ENCODE data around the gene NAPA. TPM values are rescaled to one million over a fixed set of nuclear protein-coding genes. Genes with fewer than 3 reads are reported as not detected.
A peak's percentile ranks its signal among the peaks of the same experiment; 100 is the strongest.

NAPA gene
- total RNA-seq, 1 donor from 2014 or later = 68.7 TPM

GRCh38 chr19:47540748-47541147 lies 25.9 kb upstream of the NAPA start:
- DNase-seq (ENCODE audit: low spot score) = no peak
- Mint-ChIP-seq H3K27ac (peak overlapping the region; percentile 72), H3K27me3 (ENCODE audit: insufficient read depth) (peaks cover 5% of the 10 kb centered on the region), H3K9me3 (no peaks in the 10 kb centered on the region), H3K36me3 (ENCODE audit: low read depth) (no peaks in the 10 kb centered on the region), H3K4me1 (ENCODE audit: low read depth) (peaks cover 13% of the 10 kb centered on the region), H3K4me3 (no peak overlapping the region)
- intact Hi-C loops (cut with micrococcal nuclease) = loop anchor here (1.0 kb wide), 1 partner anchor 22 kb away; no protein-coding TSS in a partner anchor

- no peak for DNase-seq (ENCODE audit: low spot score)
- intact Hi-C loops (cut with micrococcal nuclease) = no loop called here
- H3K4me3 Mint-ChIP-seq = no peak overlapping the region
These were observed 25.0 kb upstream of the NAPA start for GRCh38 chr19:47539747-47540311.

GRCh38 chr19:47538812-47539211 lies 23.9 kb upstream of the NAPA start:
- H3K4me3 Mint-ChIP-seq = no peak overlapping the region

More at GRCh38 chr19:47539747-47540311, 25.0 kb upstream of the NAPA start:
- Mint-ChIP-seq H3K27me3 (ENCODE audit: insufficient read depth) (peaks cover 5% of the 10 kb centered on the region), H3K36me3 (ENCODE audit: low read depth) (no peaks in the 10 kb centered on the region), H3K27ac (no peak overlapping the region), H3K4me1 (ENCODE audit: low read depth) (peaks cover 13% of the 10 kb centered on the region), H3K9me3 (no peaks in the 10 kb centered on the region)

GRCh38 chr19:47537493-47537892 lies 22.6 kb upstream of the NAPA start:
- Mint-ChIP-seq H3K4me1 (ENCODE audit: low read depth) (peaks cover 13% of the 10 kb centered on the region), H3K36me3 (ENCODE audit: low read depth) (no peaks in the 10 kb centered on the region), H3K9me3 (no peaks in the 10 kb centered on the region), H3K27ac (no peak overlapping the region), H3K4me3 (no peak overlapping the region), H3K27me3 (ENCODE audit: insufficient read depth) (peaks cover 2% of the 10 kb centered on the region)
- intact Hi-C loops (cut with micrococcal nuclease) = no loop called here
- DNase-seq (ENCODE audit: low spot score) = no peak

More at GRCh38 chr19:47538812-47539211, 23.9 kb upstream of the NAPA start:
- DNase-seq (ENCODE audit: low spot score) = no peak
- H3K36me3 Mint-ChIP-seq (ENCODE audit: low read depth) = no peaks in the 10 kb centered on the region
- no peaks in the 10 kb centered on the region for H3K27me3 Mint-ChIP-seq (ENCODE audit: insufficient read depth)
- peaks cover 13% of the 10 kb centered on the region for H3K4me1 Mint-ChIP-seq (ENCODE audit: low read depth)
- intact Hi-C loops (cut with micrococcal nuclease) = no loop called here
- no peak overlapping the region for H3K27ac Mint-ChIP-seq
- H3K9me3 Mint-ChIP-seq = no peaks in the 10 kb centered on the region

- Mint-ChIP-seq H3K27ac (no peak overlapping the region), H3K4me1 (ENCODE audit: low read depth) (no peaks in the 10 kb centered on the region), H3K36me3 (ENCODE audit: low read depth) (no peaks in the 10 kb centered on the region), H3K4me3 (no peak overlapping the region), H3K9me3 (no peaks in the 10 kb centered on the region), H3K27me3 (ENCODE audit: insufficient read depth) (peaks cover 4% of the 10 kb centered on the region)
- intact Hi-C loops (cut with micrococcal nuclease) = no loop called here
- DNase-seq (ENCODE audit: low spot score) = no peak
These were observed 19.8 kb upstream of the NAPA start for GRCh38 chr19:47534628-47535027.

GRCh38 chr19:47531640-47532387 lies 17.0 kb upstream of the NAPA start:
- intact Hi-C loops (cut with micrococcal nuclease) = no loop called here
- Mint-ChIP-seq H3K27me3 (ENCODE audit: insufficient read depth) (peaks cover 4% of the 10 kb centered on the region), H3K27ac (no peak overlapping the region), H3K9me3 (no peaks in the 10 kb centered on the region), H3K4me3 (no peak overlapping the region), H3K36me3 (ENCODE audit: low read depth) (no peaks in the 10 kb centered on the region), H3K4me1 (ENCODE audit: low read depth) (no peaks in the 10 kb centered on the region)
- DNase-seq (ENCODE audit: low spot score) = no peak

GRCh38 chr19:47529018-47529742 lies 14.3 kb upstream of the NAPA start:
- Mint-ChIP-seq H3K36me3 (ENCODE audit: low read depth) (no peaks in the 10 kb centered on the region), H3K4me3 (no peak overlapping the region), H3K4me1 (ENCODE audit: low read depth) (no peaks in the 10 kb centered on the region), H3K9me3 (no peaks in the 10 kb centered on the region), H3K27ac (no peak overlapping the region), H3K27me3 (ENCODE audit: insufficient read depth) (peaks cover 6% of the 10 kb centered on the region)
- intact Hi-C loops (cut with micrococcal nuclease) = no loop called here
- DNase-seq (ENCODE audit: low spot score) = no peak

GRCh38 chr19:47526798-47527197 lies 11.9 kb upstream of the NAPA start:
- no peaks in the 10 kb centered on the region for H3K36me3 Mint-ChIP-seq (ENCODE audit: low read depth)

GRCh38 chr19:47523473-47523872 lies 8.6 kb upstream of the NAPA start:
- H3K4me1 Mint-ChIP-seq (ENCODE audit: low read depth) = peaks cover 6% of the 10 kb centered on the region
- peaks cover 9% of the 10 kb centered on the region for H3K27me3 Mint-ChIP-seq (ENCODE audit: insufficient read depth)
- DNase-seq (ENCODE audit: low spot score) = no peak
- H3K4me3 Mint-ChIP-seq = no peak overlapping the region
- intact Hi-C loops (cut with micrococcal nuclease) = no loop called here
- H3K27ac Mint-ChIP-seq = no peak overlapping the region
- H3K9me3 Mint-ChIP-seq = no peaks in the 10 kb centered on the region
- H3K36me3 Mint-ChIP-seq (ENCODE audit: low read depth) = no peaks in the 10 kb centered on the region

More at GRCh38 chr19:47526798-47527197, 11.9 kb upstream of the NAPA start:
- no peak overlapping the region for H3K27ac Mint-ChIP-seq
- H3K4me3 Mint-ChIP-seq = no peak overlapping the region
- DNase-seq (ENCODE audit: low spot score) = no peak
- H3K4me1 Mint-ChIP-seq (ENCODE audit: low read depth) = peaks cover 4% of the 10 kb centered on the region
- peaks cover 9% of the 10 kb centered on the region for H3K27me3 Mint-ChIP-seq (ENCODE audit: insufficient read depth)
- intact Hi-C loops (cut with micrococcal nuclease) = no loop called here
- no peaks in the 10 kb centered on the region for H3K9me3 Mint-ChIP-seq

- Mint-ChIP-seq H3K4me3 (no peak overlapping the region), H3K27ac (no peak overlapping the region), H3K4me1 (ENCODE audit: low read depth) (peaks cover 24% of the 10 kb centered on the region), H3K36me3 (ENCODE audit: low read depth) (no peaks in the 10 kb centered on the region), H3K27me3 (ENCODE audit: insufficient read depth) (peaks cover 9% of the 10 kb centered on the region), H3K9me3 (no peaks in the 10 kb centered on the region)
- intact Hi-C loops (cut with micrococcal nuclease) = no loop called here
- no peak for DNase-seq (ENCODE audit: low spot score)
These were observed 6.8 kb upstream of the NAPA start for GRCh38 chr19:47521473-47522180.

GRCh38 chr19:47520839-47521238 lies 6.0 kb upstream of the NAPA start:
- H3K4me1 Mint-ChIP-seq (ENCODE audit: low read depth) = peaks cover 31% of the 10 kb centered on the region
- H3K27me3 Mint-ChIP-seq (ENCODE audit: insufficient read depth) = peaks cover 9% of the 10 kb centered on the region
- H3K36me3 Mint-ChIP-seq (ENCODE audit: low read depth) = no peaks in the 10 kb centered on the region
- H3K27ac Mint-ChIP-seq = no peak overlapping the region
- H3K9me3 Mint-ChIP-seq = no peaks in the 10 kb centered on the region
- intact Hi-C loops (cut with micrococcal nuclease) = no loop called here
- no peak for DNase-seq (ENCODE audit: low spot score)
- no peak overlapping the region for H3K4me3 Mint-ChIP-seq

- intact Hi-C loops (cut with micrococcal nuclease) = no loop called here
- H3K9me3 Mint-ChIP-seq = no peaks in the 10 kb centered on the region
- no peaks in the 10 kb centered on the region for H3K36me3 Mint-ChIP-seq (ENCODE audit: low read depth)
- H3K4me3 Mint-ChIP-seq = no peak overlapping the region
- no peak for DNase-seq (ENCODE audit: low spot score)
- no peak overlapping the region for H3K27ac Mint-ChIP-seq
- peaks cover 9% of the 10 kb centered on the region for H3K27me3 Mint-ChIP-seq (ENCODE audit: insufficient read depth)
- H3K4me1 Mint-ChIP-seq (ENCODE audit: low read depth) = peaks cover 36% of the 10 kb centered on the region
These were observed 5.5 kb upstream of the NAPA start for GRCh38 chr19:47520343-47520806.

Measured in activated T-helper 1 cell treated with anti-CD3 and anti-CD28 coated beads, Interleukin-12 subunit alpha, Interleukin-12 subunit beta, Interleukin-2, Interleukin-4 antibody, amounts not matched to agents 30 ng/mL and 10 ng/mL and 1 ng/mL, durations not matched to agents 14 hours and 24 hours and 36 hours (primary cell).